T follicular helper cell (primary cell): Measurements from ENCODE around the gene LST1.
A peak's percentile ranks its signal among the peaks of the same experiment; 100 is the strongest.

Source experiments
- DNase-seq: peaks from one replicate; pipeline ENCODE4 v3.0.0-alpha.2; 2020; ENCODE audit warnings: low read depth

LST1 gene

DNA sequence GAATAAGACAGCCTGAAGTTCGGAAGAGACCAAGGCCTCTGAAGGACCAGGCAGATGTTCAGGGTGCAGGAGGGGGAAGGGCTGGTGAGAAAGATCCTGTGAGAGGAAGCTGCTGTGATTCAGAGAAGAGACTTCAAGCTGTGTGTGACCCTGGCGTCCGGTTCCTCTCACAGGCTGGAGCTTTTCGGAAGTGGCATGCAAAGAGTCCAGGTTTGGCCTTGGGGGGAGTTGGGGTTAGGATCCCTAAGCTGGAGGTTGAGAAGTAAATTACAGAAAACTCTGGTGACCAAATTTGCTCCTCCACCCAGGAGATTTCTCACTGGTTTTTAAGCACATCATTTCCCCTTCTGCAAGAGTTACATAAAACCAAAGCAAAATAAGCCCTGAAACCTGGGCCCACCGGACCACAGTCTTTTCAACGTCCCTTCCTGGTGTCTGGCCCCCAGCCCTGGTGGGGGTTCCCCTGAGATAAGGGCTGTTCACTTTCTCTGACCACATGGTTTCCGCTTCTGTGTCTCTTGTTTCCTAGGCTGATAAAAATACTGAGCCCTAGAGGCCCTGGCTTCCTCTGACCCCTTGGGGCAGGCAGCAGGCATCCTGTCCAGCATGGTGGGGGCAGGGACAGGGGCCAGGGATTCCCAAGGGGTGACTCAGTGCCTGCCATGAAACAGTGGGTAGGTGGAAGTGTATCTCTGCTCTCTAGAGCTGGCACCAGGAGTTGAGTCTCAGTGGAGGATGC lies 25.9 kb upstream of the LST1 start:
- no peak for DNase-seq

DNA sequence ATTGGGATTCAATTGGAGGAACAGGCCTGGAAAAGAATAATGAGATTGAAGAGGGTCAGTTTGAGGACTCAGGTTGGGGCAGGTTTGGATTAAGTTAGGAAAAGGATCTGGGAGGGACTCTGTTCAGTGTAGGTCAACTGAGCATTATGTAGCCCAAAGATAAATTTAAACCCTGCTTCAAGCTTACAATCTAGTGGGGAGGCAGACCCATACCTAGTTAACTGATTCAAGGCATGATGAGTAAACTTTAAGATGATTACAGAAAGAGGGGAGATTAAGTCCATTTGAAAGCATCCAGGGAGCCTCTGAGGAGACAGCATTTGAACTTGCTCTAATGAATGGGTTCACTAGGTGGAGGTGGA lies 25.4 kb upstream of the LST1 start:
- DNase-seq = no peak

DNA sequence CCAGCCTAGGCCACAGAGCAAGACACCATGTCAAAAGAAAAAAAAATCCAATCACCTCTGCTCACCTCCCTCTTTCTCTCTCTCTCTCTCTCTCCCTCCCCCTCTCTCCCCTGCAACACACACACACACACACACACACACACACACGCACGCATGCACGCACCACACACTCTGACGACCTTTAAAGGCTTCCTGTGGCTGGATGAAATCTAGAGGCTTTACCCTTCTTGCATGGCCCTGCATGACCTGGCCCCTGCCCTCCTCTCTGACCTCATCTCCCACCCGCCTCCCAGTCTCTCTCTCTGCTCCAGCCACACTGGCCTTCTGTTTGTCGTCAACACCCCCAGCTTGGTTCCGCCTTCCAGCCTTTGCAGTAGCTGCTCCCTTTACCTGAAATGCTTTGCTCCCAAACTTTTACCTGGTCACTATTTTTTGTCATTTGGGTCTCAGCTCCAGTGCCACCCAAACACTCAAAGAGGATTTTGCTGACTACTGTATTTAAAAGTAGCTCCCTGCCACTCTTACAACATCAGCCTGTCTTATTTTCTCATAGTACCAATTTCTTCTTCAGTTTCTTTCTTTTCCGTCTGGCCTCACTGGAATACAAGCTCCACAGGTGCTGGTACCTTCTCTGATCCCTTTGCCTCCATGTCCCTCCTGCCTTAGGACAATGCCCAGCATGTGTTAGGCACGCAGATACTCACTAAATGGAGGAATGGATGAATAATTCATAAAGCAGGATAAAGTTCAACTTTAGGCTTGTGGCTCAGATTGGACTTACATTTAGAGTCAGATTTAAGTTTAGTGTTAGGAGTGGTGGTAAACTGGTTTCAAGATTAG lies 18.3 kb upstream of the LST1 start:
- no peak for DNase-seq

DNA sequence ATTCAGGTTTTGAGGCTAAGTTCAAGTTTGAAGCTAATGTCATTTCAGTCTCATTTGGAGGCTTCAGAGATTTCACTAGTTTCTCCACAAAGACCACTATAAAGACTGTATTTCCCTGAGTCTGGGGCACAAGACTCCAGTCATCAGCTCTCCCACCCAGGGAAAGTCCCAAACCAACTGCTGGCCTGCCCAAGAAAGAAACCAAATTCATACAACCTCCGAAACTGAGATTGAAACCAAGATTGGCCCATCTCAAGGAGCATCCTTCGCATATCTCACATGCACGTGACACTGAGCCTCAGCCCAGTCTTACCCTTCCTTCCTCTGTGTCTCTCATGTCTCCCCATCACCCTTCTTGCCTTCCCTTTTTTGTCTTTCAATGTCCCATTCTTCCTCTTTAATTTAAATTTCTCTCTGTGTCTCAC lies 17.5 kb upstream of the LST1 start:
- peak; percentile 59 for DNase-seq

DNA sequence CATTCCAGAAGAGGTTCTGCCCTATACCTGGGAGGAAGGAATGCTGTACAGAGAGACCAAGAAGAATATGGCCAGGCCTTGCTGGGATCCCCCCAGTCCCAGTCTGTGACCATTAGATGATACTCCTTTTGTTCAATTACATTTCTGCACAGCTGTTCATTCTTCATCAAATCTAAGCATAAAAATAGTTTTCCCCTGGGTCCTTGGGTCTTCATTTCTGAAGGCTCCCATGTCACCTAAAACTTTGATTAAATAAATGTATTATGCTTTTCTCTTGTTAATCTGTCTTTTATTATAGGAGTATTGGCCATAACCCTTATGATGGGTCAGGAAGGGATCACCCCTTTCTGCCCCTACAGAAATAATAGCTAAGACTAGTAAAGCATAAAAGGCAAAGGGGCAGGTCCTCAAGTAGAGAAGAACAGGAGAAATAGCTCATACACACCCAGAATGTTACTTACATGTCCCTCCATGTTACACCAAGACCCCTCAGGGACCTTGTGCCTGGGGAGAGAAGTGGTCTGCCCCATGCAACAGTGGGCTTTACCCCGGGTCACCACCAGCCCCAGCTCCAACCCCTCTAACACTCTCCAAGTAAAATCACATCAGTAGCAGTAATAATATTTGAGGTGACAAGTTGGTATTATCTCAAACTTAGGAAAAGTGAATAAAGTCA lies 16.1 kb upstream of the LST1 start:
- DNase-seq = no peak

DNA sequence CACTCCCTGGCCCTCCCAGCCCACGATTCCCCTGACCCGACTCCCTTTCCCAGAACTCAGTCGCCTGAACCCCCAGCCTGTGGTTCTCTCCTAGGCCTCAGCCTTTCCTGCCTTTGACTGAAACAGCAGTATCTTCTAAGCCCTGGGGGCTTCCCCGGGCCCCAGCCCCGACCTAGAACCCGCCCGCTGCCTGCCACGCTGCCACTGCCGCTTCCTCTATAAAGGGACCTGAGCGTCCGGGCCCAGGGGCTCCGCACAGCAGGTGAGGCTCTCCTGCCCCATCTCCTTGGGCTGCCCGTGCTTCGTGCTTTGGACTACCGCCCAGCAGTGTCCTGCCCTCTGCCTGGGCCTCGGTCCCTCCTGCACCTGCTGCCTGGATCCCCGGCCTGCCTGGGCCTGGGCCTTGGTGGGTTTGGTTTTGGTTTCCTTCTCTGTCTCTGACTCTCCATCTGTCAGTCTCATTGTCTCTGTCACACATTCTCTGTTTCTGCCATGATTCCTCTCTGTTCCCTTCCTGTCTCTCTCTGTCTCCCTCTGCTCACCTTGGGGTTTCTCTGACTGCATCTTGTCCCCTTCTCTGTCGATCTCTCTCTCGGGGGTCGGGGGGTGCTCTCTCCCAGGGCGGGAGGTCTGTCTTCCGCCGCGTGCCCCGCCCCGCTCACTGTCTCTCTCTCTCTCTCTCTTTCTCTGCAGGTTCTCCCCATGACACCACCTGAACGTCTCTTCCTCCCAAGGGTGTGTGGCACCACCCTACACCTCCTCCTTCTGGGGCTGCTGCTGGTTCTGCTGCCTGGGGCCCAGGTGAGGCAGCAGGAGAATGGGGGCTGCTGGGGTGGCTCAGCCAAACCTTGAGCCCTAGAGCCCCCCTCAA lies 13.8 kb upstream of the LST1 start, which contains the start of gene LTA:
Gene LTA, plus strand, starts transcription at position 249 of the 871 bp plus-strand sequence. Its CDS starts 454 bp downstream, at position 703.
- DNase-seq = peak; percentile 64

DNA sequence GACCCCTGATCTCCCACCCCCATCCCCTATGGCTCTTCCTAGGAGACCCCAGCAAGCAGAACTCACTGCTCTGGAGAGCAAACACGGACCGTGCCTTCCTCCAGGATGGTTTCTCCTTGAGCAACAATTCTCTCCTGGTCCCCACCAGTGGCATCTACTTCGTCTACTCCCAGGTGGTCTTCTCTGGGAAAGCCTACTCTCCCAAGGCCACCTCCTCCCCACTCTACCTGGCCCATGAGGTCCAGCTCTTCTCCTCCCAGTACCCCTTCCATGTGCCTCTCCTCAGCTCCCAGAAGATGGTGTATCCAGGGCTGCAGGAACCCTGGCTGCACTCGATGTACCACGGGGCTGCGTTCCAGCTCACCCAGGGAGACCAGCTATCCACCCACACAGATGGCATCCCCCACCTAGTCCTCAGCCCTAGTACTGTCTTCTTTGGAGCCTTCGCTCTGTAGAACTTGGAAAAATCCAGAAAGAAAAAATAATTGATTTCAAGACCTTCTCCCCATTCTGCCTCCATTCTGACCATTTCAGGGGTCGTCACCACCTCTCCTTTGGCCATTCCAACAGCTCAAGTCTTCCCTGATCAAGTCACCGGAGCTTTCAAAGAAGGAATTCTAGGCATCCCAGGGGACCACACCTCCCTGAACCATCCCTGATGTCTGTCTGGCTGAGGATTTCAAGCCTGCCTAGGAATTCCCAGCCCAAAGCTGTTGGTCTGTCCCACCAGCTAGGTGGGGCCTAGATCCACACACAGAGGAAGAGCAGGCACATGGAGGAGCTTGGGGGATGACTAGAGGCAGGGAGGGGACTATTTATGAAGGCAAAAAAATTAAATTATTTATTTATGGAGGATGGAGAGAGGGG lies 12.6 kb upstream of the LST1 start:
- DNase-seq = no peak

DNA sequence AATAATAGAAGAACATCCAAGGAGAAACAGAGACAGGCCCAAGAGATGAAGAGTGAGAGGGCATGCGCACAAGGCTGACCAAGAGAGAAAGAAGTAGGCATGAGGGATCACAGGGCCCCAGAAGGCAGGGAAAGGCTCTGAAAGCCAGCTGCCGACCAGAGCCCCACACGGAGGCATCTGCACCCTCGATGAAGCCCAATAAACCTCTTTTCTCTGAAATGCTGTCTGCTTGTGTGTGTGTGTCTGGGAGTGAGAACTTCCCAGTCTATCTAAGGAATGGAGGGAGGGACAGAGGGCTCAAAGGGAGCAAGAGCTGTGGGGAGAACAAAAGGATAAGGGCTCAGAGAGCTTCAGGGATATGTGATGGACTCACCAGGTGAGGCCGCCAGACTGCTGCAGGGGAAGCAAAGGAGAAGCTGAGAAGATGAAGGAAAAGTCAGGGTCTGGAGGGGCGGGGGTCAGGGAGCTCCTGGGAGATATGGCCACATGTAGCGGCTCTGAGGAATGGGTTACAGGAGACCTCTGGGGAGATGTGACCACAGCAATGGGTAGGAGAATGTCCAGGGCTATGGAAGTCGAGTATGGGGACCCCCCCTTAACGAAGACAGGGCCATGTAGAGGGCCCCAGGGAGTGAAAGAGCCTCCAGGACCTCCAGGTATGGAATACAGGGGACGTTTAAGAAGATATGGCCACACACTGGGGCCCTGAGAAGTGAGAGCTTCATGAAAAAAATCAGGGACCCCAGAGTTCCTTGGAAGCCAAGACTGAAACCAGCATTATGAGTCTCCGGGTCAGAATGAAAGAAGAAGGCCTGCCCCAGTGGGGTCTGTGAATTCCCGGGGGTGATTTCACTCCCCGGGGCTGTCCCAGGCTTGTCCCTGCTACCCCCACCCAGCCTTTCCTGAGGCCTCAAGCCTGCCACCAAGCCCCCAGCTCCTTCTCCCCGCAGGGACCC lies 11.7 kb upstream of the LST1 start:
- DNase-seq = no peak

DNA sequence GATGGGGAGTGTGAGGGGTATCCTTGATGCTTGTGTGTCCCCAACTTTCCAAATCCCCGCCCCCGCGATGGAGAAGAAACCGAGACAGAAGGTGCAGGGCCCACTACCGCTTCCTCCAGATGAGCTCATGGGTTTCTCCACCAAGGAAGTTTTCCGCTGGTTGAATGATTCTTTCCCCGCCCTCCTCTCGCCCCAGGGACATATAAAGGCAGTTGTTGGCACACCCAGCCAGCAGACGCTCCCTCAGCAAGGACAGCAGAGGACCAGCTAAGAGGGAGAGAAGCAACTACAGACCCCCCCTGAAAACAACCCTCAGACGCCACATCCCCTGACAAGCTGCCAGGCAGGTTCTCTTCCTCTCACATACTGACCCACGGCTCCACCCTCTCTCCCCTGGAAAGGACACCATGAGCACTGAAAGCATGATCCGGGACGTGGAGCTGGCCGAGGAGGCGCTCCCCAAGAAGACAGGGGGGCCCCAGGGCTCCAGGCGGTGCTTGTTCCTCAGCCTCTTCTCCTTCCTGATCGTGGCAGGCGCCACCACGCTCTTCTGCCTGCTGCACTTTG lies 10.7 kb upstream of the LST1 start, which contains the start of gene TNF:
Gene TNF, plus strand, starts transcription at position 231 of the 567 bp plus-strand sequence. Its CDS starts 177 bp downstream, at position 408.
- peak; percentile 71 for DNase-seq

DNA sequence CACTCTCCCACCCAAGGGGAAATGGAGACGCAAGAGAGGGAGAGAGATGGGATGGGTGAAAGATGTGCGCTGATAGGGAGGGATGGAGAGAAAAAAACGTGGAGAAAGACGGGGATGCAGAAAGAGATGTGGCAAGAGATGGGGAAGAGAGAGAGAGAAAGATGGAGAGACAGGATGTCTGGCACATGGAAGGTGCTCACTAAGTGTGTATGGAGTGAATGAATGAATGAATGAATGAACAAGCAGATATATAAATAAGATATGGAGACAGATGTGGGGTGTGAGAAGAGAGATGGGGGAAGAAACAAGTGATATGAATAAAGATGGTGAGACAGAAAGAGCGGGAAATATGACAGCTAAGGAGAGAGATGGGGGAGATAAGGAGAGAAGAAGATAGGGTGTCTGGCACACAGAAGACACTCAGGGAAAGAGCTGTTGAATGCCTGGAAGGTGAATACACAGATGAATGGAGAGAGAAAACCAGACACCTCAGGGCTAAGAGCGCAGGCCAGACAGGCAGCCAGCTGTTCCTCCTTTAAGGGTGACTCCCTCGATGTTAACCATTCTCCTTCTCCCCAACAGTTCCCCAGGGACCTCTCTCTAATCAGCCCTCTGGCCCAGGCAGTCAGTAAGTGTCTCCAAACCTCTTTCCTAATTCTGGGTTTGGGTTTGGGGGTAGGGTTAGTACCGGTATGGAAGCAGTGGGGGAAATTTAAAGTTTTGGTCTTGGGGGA lies 10.0 kb upstream of the LST1 start:
- no peak for DNase-seq

DNA sequence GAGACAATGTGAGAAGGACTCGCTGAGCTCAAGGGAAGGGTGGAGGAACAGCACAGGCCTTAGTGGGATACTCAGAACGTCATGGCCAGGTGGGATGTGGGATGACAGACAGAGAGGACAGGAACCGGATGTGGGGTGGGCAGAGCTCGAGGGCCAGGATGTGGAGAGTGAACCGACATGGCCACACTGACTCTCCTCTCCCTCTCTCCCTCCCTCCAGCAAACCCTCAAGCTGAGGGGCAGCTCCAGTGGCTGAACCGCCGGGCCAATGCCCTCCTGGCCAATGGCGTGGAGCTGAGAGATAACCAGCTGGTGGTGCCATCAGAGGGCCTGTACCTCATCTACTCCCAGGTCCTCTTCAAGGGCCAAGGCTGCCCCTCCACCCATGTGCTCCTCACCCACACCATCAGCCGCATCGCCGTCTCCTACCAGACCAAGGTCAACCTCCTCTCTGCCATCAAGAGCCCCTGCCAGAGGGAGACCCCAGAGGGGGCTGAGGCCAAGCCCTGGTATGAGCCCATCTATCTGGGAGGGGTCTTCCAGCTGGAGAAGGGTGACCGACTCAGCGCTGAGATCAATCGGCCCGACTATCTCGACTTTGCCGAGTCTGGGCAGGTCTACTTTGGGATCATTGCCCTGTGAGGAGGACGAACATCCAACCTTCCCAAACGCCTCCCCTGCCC lies 9.0 kb upstream of the LST1 start:
- DNase-seq = no peak

DNA sequence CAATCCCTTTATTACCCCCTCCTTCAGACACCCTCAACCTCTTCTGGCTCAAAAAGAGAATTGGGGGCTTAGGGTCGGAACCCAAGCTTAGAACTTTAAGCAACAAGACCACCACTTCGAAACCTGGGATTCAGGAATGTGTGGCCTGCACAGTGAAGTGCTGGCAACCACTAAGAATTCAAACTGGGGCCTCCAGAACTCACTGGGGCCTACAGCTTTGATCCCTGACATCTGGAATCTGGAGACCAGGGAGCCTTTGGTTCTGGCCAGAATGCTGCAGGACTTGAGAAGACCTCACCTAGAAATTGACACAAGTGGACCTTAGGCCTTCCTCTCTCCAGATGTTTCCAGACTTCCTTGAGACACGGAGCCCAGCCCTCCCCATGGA lies 8.5 kb upstream of the LST1 start:
- DNase-seq = no peak

DNA sequence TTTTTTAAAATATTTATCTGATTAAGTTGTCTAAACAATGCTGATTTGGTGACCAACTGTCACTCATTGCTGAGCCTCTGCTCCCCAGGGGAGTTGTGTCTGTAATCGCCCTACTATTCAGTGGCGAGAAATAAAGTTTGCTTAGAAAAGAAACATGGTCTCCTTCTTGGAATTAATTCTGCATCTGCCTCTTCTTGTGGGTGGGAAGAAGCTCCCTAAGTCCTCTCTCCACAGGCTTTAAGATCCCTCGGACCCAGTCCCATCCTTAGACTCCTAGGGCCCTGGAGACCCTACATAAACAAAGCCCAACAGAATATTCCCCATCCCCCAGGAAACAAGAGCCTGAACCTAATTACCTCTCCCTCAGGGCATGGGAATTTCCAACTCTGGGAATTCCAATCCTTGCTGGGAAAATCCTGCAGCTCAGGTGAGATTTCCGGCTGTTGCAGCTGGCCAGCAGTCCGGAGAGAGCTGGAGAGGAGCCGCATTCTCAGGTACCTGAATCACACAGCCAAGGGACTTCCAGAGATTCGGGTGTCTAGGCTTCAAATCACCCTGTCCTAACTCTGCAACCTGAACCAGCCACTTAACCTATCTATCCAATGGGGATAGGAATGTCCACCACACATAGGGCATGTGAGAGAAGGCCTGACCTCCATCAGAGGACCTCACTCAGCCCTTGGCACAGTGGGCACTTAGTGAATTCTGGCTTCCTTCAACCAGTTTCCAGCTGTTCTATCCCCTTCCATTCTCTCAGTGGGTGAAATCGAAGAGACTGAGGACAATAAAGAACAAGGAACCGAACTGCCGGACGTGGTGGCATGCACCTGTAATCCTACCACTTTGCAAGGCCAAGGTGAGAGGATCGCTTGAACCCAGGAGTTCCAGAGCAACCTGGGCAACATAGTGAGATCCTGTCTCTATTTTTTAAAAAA lies 7.6 kb upstream of the LST1 start:
- no peak for DNase-seq

DNA sequence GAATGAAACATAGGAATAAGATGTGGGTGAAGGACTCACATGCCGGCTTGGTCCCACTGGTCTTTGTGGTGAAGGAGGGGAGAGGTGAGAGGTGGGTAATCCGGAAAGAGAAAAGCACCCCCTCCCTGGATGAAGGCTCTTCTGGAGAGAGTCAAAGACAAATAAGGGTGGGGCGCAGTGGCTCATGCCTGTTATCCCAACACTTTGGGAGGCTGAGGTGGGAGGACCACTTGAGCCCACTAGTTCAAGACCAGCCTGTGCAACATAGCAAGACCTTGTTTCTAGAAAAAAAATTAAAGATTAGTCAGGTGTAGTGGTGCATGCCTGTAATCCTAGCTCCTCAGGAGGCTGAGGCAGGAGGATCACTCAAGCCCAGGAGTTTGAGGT lies 7.0 kb upstream of the LST1 start:
- DNase-seq = no peak

DNA sequence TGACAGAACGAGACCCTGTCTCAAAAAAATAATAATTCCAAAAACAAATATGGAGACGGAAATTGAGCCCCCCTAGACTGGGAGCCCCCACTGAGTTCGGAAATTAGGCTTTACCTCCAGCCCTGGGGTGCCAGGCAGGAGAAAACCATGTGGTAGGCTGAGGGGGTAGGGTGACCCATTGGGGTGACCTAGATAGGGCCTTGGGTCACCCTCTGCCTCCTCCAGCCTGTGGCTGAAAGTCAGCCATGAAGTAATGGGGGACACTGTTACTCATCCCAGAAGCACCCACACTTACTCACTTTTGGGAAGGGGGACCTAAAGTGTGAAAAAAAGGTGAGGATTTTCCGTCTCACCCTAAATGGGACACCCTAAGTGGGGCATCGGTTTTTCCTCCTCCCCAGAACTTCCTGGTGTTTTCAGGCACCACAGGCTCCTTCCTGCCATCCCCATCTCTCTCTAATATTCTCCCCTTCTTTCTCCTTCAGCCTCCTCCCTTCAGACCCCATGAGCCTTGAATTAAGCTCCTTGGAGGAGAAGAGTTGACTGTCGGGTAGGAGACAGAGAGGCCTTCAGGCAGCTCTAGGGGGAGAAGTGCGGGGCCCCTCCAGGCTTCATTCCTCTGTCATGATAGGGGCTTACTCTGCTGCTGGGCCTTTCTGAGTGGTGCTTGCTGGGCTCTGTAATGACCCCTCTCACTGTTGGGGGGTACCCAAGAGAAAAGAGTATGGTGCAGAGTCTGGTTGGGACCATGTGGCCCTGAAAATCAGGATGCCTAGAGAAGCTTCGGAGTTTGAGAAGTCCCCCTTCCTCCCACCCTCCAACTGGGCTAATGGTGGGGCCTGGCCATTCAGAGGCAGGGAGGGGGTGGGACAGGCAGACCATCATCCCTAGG lies 6.3 kb upstream of the LST1 start:
- DNase-seq = no peak

DNA sequence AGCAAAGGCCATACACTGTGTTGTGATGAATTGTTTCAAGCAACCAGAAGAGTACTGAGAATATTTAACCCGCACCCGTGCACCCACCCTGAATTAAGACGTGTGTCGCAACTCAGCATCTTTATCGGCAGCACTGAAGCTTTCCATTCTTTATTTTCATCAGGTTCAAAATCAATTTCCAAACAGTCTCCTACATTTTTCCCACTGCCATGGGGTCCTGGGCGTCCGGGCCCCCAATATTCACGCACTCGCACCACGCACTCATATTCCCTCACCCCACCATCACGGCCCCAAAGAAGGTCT lies 5.7 kb upstream of the LST1 start:
- DNase-seq = no peak
